Astrocyte of the spinal cord (primary cell): Measurements from ENCODE around the gene HSDL2.

ENCODE experiments used
- DNase-seq: peaks from one replicate; pipeline ENCODE4 v3.0.0; 2011; ENCODE audit warnings: low read depth, low spot score
- H3K4me3 ChIP-seq: 2 replicates; pipeline ENCODE4 v1.5.1; 2011; ENCODE audit warnings: low read depth, mild to moderate bottlenecking, low read length, moderate library complexity
- in situ Hi-C: cut with HindIII; loops from 2 replicates; pipeline ENCODE4 v1.10.0; 2017; ENCODE audit warnings: low sequenced_read_pairs
- TF ChIP-seq, protein P1 (sequence below): IDR thresholded peaks from 2 replicates; pipeline ENCODE4 v1.5.1; 2012; ENCODE audit warnings: low read depth, mild to moderate bottlenecking, low read length, inconsistent platforms

The HSDL2 gene

DNA sequence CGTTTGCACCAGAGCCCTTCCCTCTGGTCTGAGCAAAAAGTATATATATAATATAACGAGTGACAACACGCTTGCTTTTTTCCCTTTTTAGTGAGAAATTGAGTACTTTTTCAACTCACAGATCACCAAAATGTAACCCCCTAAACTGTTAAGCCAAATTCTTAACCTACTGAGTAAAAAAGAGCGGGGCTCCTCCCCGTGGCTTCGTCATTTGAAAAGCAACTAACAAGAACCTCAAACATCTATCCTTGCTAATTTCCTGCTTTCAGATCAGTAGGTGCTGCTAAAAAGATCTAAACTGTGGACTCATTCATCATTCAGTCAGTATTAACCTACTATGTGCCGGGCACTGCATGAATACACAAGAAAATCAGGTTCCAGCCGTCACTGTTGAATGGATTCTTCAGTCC is 45.5 kb upstream of the HSDL2 start:
- DNase-seq = peak; percentile 54
- in situ Hi-C loops = no loop called here
- peak overlapping the region; percentile 67 for H3K4me3 ChIP-seq
- TF ChIP-seq, protein P1, sequence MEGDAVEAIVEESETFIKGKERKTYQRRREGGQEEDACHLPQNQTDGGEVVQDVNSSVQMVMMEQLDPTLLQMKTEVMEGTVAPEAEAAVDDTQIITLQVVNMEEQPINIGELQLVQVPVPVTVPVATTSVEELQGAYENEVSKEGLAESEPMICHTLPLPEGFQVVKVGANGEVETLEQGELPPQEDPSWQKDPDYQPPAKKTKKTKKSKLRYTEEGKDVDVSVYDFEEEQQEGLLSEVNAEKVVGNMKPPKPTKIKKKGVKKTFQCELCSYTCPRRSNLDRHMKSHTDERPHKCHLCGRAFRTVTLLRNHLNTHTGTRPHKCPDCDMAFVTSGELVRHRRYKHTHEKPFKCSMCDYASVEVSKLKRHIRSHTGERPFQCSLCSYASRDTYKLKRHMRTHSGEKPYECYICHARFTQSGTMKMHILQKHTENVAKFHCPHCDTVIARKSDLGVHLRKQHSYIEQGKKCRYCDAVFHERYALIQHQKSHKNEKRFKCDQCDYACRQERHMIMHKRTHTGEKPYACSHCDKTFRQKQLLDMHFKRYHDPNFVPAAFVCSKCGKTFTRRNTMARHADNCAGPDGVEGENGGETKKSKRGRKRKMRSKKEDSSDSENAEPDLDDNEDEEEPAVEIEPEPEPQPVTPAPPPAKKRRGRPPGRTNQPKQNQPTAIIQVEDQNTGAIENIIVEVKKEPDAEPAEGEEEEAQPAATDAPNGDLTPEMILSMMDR = no peak

DNA sequence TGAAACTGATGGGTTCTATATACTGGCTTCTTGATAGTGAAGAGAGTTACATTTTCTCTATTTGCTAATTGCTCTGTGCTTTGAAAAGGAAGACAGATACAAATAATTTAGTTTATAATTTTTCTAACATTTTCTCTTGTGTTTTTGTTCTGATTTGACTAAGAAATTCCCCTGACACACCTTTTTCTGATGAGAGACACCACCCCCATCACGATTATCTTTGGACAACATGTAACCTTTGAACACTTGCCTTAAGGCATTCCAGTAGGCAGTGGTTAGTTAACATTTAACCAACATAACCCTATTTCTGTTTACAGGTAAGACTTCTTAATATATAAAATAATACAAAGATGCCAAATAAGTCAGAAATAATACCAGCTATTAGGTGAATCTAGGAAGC is 42.4 kb upstream of the HSDL2 start:
- H3K4me3 ChIP-seq = no peak overlapping the region
- in situ Hi-C loops = no loop called here
- no peak for DNase-seq
- TF ChIP-seq, protein P1 = no peak

DNA sequence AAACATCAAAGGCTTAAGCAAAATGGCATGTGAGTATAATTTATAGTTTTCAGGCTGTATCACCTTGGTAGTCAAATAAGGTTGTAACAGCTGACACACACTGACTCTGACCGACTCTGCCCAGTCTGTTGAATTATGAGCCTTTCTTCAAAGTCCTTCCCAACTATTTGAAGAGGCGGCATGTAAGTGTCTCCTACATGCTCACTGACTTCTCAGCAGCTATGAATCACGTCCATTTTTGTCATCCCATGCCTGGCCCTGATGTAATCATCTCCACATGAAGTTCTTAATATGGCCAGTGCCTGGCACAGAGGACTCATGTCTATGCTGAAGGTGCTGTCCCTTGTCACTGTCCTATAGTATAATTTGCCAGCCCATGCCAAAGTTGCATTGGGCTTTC is 41.3 kb upstream of the HSDL2 start:
- H3K4me3 ChIP-seq = no peak overlapping the region
- peak; percentile 28 for DNase-seq
- TF ChIP-seq, protein P1 = no peak
- in situ Hi-C loops = no loop called here

DNA sequence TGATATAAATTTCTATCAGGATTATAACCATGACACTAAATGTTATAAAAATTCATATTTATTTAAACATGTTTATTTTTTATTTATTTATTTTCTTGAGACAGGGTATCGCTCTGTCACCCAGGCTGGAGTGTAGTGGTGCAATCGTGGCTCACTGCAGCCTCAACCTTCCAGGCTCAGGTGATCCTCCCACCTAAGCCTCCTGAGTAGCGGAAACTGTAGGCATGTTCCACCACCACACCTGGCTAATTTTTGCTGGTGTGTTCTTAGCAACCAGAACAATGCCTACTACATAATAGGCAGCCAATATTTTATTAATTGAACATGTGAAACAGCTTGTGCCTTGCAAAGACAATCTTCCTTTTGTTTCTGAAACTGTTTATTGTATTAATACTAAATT is 40.0 kb upstream of the HSDL2 start:
- no peak for DNase-seq
- in situ Hi-C loops = no loop called here
- TF ChIP-seq, protein P1 = no peak
- H3K4me3 ChIP-seq = no peak overlapping the region

DNA sequence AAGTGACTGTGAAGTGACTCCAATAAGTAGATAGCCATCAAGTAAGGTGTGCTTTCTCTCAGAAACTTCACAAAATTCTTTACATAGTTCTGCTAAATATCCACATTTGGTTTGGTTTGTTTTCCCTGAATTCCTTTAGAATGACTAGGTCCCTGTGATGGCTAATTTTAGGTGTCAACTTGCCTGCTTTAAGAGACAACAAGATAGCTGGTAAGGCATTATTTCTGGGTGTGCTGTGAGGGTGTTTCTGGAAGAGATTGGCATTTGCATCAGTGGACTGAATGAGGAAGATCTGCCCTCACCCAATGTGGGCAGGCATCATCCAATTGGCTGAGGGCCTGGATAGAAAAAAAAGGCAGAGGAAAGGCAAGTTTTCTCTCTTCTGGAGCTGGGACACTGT is 38.2 kb upstream of the HSDL2 start:
- DNase-seq = peak; percentile 29
- in situ Hi-C loops = no loop called here
- TF ChIP-seq, protein P1 = no peak
- H3K4me3 ChIP-seq = no peak overlapping the region

DNA sequence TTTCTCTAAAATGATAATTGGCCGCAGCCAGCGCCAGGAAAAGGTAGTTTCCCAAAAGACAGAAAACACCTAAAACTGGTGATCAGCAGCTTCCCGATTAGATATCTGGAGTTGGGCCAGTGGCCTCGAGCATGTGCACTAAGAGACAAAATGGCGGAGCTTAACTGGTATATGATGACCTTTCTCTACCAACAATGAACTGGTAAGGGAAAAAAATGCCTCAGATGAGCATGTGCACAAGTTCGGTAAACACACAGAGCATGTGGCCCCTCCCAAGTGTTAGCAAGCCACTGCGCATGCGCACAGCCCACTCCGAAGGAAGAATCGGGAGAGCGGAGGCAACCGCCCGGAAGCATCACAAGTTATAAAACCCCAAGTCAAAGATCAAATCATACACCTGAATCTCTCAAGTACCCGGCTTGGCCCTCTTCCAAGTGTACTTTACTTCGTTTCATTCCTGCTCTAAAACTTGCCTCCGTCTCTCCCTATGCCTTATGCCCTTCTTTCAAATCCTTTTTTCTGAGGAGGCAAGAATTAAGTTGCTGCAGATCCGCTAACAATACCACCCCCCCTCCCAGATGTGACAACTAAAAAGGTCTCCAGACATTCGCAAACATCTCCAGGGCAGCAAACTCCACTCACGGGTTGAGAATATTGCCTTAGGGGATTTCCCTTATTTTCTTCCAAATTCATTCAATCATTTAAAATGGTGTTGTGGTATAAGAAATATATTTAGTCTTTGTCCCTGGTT is 31.5 kb upstream of the HSDL2 start:
- in situ Hi-C loops = no loop called here
- H3K4me3 ChIP-seq = peak overlapping the region; percentile 47
- TF ChIP-seq, protein P1 = no peak
- peak; percentile 69 for DNase-seq
